Large intestine (tissue), 3 donors: ENCODE results near the gene COQ10B. TPM values are rescaled to one million over a fixed set of nuclear protein-coding genes. Genes with fewer than 3 reads are reported as not detected.

Source experiments
- DNase-seq, 2 donors: peaks; one replicate each; pipeline versions ENCODE4 v3.0.0 to v3.0.0-alpha.2; 2013
- H3K27ac ChIP-seq: one replicate; pipeline ENCODE4 v1.5.1; 2013; ENCODE audit warnings: low read length
- H3K27me3 ChIP-seq: 2 replicates; pipeline ENCODE4 v1.6.1; 2013; ENCODE audit warnings: low read length; ENCODE audit not compliant: control insufficient read depth, insufficient read depth
- H3K36me3 ChIP-seq: 2 replicates; pipeline ENCODE4 v1.6.1; 2013; ENCODE audit warnings: low read length; ENCODE audit not compliant: control insufficient read depth, insufficient read depth
- H3K4me1 ChIP-seq: one replicate; pipeline ENCODE4 v1.6.1; 2013; ENCODE audit warnings: low read length; ENCODE audit not compliant: control insufficient read depth, insufficient read depth
- H3K4me3 ChIP-seq: one replicate; pipeline ENCODE4 v1.5.1; 2013; ENCODE audit warnings: low read length
- H3K9me3 ChIP-seq: one replicate; pipeline ENCODE4 v1.6.1; 2013; ENCODE audit warnings: mild to moderate bottlenecking, low read depth, low read length, moderate library complexity; ENCODE audit not compliant: control insufficient read depth
- WGBS: methylation state at CpG from one replicate; pipeline ENCODE4 v1.1.5; 2013; ENCODE audit warnings: low lambda C conversion rate; ENCODE audit not compliant: insufficient coverage; 5-methylcytosine and 5-hydroxymethylcytosine counted together
- polyA plus RNA-seq: library from polyadenylated mRNA; unstranded; fragments of 120-200 nt; gene quantifications from one replicate; pipeline ENCODE4 v1.2.1, GENCODE V29; 2013

The COQ10B gene
- polyA plus RNA-seq, 1 donor, result 15.2 TPM

DNA sequence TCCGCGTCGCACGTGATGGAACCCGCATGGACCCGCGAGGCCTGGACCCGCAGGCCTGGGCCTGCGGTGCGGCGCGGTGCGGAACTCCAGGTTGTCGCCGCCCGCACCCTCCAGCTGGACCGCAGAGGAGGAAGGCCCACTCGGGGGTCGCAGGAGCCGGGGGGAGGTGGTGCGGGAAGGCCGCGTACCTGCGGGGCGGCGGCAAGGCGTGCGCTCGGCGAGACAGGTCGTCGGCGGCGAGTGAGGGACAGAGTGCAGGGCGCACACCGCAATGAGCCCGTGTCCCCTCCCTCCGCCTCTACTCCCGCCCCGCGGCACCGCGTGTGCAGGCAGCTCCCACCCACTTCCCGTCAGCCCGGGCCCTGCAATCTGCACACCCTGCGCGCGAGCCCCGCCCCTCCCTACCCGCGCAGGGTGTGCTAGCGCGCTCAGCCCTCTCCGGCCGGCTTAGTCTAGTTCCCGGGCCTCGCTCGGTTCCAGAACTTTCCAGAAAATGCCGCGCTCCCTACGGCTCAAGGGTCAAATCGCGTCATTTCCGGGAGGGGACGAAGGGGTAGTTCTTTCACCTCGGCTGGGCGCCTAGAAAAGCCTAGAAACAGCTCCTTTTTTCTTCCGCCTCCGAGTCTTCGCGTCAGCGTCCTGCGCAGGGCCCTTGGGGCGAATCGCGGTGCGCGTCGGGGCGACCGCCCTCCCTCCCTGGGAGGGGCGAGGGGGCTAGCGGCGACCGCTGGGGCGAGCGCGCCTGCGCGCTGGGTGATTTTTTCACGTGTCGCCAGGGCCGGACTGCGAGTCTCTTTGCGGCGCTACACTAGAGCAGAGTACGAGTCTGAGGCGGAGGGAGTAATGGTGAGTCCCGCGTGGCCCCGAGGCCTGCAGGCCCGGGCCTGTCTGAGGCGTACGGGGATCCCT is 46.5 kb downstream of the COQ10B start, which contains the start of the genes HSPD1 and HSPE1:
Gene HSPD1, minus strand, starts transcription at position 247 of the 909 bp plus-strand sequence. CDS start 992 bp downstream, outside the sequence.
Gene HSPE1, plus strand, starts transcription at position 786 of the 909 bp plus-strand sequence. Its CDS starts 58 bp downstream, at position 844.
- H3K9me3 ChIP-seq, result no peaks in the 10 kb centered on the region
- H3K27ac ChIP-seq, result peak within 1 kb of the TSS; percentile 98
- no peaks in the 10 kb centered on the region for H3K27me3 ChIP-seq
- H3K36me3 ChIP-seq, result peaks cover 39% of the 10 kb centered on the region
- peaks cover 7% of the 10 kb centered on the region for H3K4me1 ChIP-seq
- WGBS, result no CpG with 5 or more reads among the region's 104 CpGs
- DNase-seq, result peak; percentile 99 to 100
- H3K4me3 ChIP-seq, result peak within 1 kb of the TSS; percentile 71

DNA sequence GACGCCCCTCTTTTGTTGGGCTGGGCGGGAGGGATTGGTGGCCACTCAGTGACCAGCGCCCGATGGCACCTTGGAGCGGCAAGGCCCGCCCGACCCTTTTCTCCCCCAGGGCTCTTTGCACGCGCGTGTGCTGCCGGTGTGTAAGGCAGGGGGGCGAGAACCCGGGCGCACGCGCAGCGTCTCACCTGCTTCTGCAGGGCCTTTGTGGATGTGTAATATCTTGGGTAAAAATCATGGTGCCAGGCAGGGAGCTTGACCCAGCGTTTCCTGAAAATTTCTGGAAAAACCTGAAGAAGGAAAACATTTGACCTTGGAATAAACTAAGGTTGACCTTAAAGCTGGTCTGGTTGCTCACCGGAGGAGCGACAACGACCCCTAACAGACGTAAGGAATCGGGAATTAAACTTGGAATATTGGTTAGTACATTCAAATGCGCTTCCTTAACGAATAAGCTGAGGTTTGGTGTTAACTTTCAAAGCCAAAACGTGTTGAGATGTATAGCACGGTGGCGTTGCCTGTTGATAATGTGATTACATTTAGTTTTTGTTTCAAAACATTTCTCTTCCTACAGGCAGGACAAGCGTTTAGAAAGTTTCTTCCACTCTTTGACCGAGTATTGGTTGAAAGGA is 47.3 kb downstream of the COQ10B start:
- H3K4me1 ChIP-seq, result peaks cover 7% of the 10 kb centered on the region
- no peaks in the 10 kb centered on the region for H3K9me3 ChIP-seq
- peaks cover 34% of the 10 kb centered on the region for H3K36me3 ChIP-seq
- peak; percentile 12 to 57 for DNase-seq
- peak overlapping the region; percentile 71 for H3K4me3 ChIP-seq
- H3K27me3 ChIP-seq, result no peaks in the 10 kb centered on the region
- peak overlapping the region; percentile 98 for H3K27ac ChIP-seq
- 0% methylated on average over 1 of the region's 30 CpGs for WGBS

DNA sequence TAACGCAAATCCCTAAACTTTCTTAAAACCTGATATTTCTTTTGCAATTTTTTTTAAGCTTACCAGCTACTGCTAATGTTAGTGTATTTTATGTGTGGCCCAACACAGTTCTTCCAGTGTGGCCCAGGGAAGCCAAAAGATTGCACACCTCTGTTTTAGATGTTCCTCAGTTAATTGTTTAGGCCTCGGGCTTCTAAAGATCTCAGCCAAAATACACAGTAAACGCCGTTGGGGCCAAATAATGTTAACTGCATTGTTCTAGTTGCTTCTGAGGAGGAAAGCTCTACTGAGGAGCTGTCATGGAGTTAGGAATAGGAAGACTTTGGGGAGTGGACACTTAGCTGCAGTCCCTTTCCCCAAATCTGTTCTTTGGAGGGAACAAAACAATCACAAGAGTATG is 48.8 kb downstream of the COQ10B start:
- DNase-seq, result no peak
- Histone ChIP-seq H3K27me3 (no peaks in the 10 kb centered on the region), H3K4me1 (no peaks in the 10 kb centered on the region), H3K4me3 (peak overlapping the region; percentile 71), H3K9me3 (no peaks in the 10 kb centered on the region), H3K36me3 (peaks cover 18% of the 10 kb centered on the region), H3K27ac (peak overlapping the region; percentile 41)
- 33% methylated on average over 2 of the region's 4 CpGs for WGBS

DNA sequence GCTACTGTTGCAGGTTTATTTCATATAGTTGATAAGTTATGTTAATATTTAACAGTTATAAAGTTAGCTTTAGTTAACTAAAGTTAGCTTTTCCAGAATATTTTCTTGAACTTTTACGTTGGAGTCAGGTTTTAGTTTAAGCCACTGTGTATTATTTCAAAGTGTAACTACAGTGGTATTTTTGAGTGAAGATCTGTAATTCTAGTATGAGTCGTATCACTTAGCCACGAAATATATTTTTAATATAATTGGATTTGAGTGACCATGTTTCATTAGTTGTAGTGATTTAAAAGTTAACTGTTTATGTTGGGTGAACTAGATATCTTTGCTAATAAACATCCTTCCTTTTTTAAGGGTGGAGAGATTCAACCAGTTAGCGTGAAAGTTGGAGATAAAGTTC is 49.3 kb downstream of the COQ10B start:
- WGBS, result 33% methylated on average over 1 of the region's 4 CpGs
- no peak for DNase-seq
- Histone ChIP-seq H3K27me3 (no peaks in the 10 kb centered on the region), H3K36me3 (peaks cover 17% of the 10 kb centered on the region), H3K27ac (peak overlapping the region; percentile 41), H3K9me3 (no peaks in the 10 kb centered on the region), H3K4me1 (no peaks in the 10 kb centered on the region), H3K4me3 (peak overlapping the region; percentile 71)

DNA sequence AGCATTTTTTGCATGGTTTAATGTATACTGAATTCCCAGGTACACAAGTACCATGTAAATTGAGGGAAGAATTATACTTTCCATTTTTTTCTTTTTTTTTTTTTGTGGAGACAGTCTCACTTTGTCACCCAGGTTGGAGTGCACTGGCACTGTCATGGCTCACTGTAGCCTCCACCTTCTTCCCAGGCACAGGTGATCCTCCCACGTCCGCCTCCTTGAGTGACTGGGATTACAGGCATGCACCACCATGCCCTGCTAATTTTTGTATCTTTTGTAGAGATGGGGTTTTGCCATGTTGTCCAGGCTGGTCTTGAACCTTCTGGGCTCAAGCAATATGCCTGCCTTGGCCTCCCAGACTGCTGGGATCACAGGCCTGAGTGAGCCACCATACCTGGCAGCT is 50.6 kb downstream of the COQ10B start:
- Histone ChIP-seq H3K9me3 (no peaks in the 10 kb centered on the region), H3K4me3 (no peak overlapping the region), H3K4me1 (no peaks in the 10 kb centered on the region), H3K36me3 (peaks cover 14% of the 10 kb centered on the region), H3K27me3 (no peaks in the 10 kb centered on the region), H3K27ac (no peak overlapping the region)
- no CpG with 5 or more reads among the region's 2 CpGs for WGBS
- no peak for DNase-seq

DNA sequence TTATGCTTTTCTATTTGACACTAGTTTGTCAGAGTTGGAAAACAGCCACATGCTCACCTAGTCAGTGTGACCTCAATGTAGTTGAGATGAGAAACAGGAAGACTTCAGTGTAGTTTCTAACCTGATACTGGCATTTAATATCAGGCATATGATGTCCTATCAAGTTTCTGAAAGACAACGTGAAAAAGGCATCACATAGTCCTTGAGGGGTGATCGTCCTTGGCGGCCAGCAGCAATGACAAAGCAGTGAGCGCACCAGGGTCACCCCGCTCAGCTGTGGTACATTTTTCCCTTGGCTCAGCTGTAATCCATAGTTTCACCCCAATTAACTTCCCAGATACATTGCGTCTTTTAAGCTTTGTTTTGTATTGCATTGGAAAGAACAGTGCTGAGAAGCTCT is 51.2 kb downstream of the COQ10B start:
- Histone ChIP-seq H3K4me3 (no peak overlapping the region), H3K36me3 (peaks cover 14% of the 10 kb centered on the region), H3K27me3 (no peaks in the 10 kb centered on the region), H3K27ac (no peak overlapping the region), H3K9me3 (no peaks in the 10 kb centered on the region), H3K4me1 (no peaks in the 10 kb centered on the region)
- DNase-seq, result no peak
- WGBS, result 86% methylated on average over 1 of the region's 6 CpGs

DNA sequence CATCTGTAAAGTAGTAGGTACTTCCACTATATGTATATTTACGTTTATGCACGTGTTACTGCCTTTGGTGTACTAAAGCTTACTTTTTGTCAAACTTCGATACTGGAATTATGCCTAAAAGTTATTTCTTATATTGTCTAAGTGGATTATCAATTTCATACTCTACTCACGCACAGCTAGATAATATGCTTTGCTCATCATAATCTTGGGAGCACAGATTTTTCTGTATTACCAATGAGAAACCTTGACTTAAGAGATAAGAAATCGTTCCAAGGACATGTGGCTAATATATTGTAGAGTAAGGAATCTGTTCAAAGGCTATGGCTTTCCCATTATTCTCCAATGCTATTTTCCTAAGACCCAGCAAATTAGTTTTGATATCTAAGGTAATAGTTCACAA is 53.3 kb downstream of the COQ10B start:
- WGBS, result 93% methylated on average over 2 of the region's 5 CpGs
- H3K4me1 ChIP-seq, result no peaks in the 10 kb centered on the region
- no peaks in the 10 kb centered on the region for H3K27me3 ChIP-seq
- peaks cover 14% of the 10 kb centered on the region for H3K36me3 ChIP-seq
- no peak for DNase-seq
- no peaks in the 10 kb centered on the region for H3K9me3 ChIP-seq
- H3K4me3 ChIP-seq, result no peak overlapping the region
- no peak overlapping the region for H3K27ac ChIP-seq

DNA sequence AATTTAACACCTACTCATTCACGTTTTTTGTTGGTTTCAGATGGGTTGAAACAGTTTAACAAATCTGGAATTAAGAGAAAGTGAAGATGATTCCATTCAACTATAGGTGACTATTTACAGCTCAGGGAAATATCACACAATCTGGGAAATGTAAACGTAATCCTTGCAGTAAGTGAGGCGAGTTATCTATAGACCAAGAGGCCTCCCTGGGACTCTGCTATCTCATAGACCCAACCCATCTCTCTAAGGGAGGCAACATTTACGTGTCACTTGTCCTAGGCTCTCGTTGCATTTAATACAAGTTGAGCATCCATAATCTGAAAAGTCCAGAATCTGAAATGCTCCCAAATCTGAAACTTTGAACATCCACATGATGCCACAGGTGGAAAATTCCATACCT is 60.6 kb downstream of the COQ10B start:
- 83% methylated on average over 1 of the region's 5 CpGs for WGBS
- Histone ChIP-seq H3K27me3 (no peaks in the 10 kb centered on the region), H3K27ac (no peak overlapping the region), H3K4me1 (peaks cover 9% of the 10 kb centered on the region), H3K4me3 (no peak overlapping the region), H3K9me3 (no peaks in the 10 kb centered on the region), H3K36me3 (no peaks in the 10 kb centered on the region)
- no peak for DNase-seq

DNA sequence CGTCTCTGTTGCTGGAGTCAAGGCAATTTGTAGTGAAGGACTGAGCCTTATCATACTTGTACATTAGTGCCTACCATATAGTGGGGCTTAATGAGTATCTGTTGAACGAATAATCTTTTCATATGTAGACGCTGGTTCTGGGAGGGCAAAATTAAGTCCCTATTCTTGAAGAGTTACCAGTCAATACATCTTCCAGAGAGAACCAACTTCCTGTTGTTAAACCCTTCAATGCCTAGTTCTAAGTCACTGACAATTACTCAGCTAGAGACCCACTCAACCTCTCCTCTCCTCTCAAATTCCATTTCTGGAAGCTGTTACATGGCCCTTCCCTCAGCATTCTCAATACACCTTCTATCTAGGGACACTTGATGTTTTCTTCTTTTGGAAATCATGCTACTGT is 61.4 kb downstream of the COQ10B start:
- no CpG with 5 or more reads among the region's 3 CpGs for WGBS
- no peak for DNase-seq
- Histone ChIP-seq H3K4me1 (peaks cover 9% of the 10 kb centered on the region), H3K36me3 (no peaks in the 10 kb centered on the region), H3K4me3 (peak overlapping the region; percentile 66), H3K27me3 (no peaks in the 10 kb centered on the region), H3K9me3 (no peaks in the 10 kb centered on the region), H3K27ac (peak overlapping the region; percentile 96)

DNA sequence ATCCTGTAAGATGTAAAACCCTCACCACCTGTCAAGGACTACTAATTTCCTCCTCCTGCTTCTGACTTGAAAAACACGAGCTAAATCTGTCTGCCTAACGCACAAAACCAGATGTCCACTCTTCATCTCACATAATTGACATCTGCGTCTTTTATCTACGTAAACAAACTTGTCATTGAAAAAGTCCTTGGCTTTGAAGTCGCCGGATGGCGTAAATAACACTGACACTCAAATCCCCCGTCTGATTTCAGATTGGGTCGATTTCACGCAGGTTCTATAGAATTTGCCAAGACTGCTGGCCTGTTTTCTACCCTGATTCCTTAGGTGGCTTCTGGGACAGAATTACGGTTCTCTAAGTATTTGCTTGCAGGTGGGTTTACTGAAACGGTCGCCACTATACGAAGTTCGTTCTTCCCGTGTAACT is 62.0 kb downstream of the COQ10B start:
- Histone ChIP-seq H3K36me3 (peaks cover 1% of the 10 kb centered on the region), H3K9me3 (peaks cover 4% of the 10 kb centered on the region), H3K4me1 (peaks cover 9% of the 10 kb centered on the region), H3K27me3 (no peaks in the 10 kb centered on the region), H3K4me3 (peak overlapping the region; percentile 66), H3K27ac (peak overlapping the region; percentile 96)
- 0% methylated on average over 2 of the region's 16 CpGs for WGBS
- DNase-seq, result peak in 1 of 2 donors; percentile 19
